ENCODE measurements around the gene CCL4. TPM values are rescaled to one million over a fixed set of nuclear protein-coding genes. Genes with fewer than 3 reads are reported as not detected.

Gene CCL4
- total RNA-seq, 4 donors from 2014 or later: 4.2 to 10.8 TPM; not detected in 2

GRCh38 chr17:36142806-36143205 lies 39.2 kb downstream of the CCL4 start:
- DNase-seq: no peak
- WGBS, 2 donors (ENCODE audit: low coverage in 1 of 2): 79 to 86% methylated on average over 8 of the region's 8 CpGs
- Histone ChIP-seq H3K4me3 (no peak overlapping the region), H3K27ac (peak overlapping the region in 3 of 4 donors; percentile 24 to 56 (median 48)), H3K9me3 (no peaks in the 10 kb centered on the region), H3K27me3 (no peaks in the 10 kb centered on the region), H3K4me1 (peaks cover 0 to 26% (median 10%) of the 10 kb centered on the region in 4 donors), H3K36me3 (no peaks in the 10 kb centered on the region)
- intact Hi-C loops (cut with DNase I; ENCODE audit: low total_unique reads) (loop anchor here (10.0 kb wide), 1 partner anchor 158 kb away; the partner anchor contains the start of genes CCL14 and CCL16), in situ Hi-C loops (cut with MboI; ENCODE audit: low pct_ligation_motif_present in 1 of 4, low pct_unique_long_range_greater_than_20kb in 1 of 4, low sequenced_read_pairs in 3 of 4) (loop anchor here in 3 of 4 donors (5.0 to 10.0 kb wide), 2 partner anchors 168 to 171 kb away; no protein-coding TSS in a partner anchor)
- TF ChIP-seq POLR2AphosphoS5 (IDR thresholded peaks at IDR 0.05): no peak
- TF ChIP-seq CTCF (IDR thresholded peaks at IDR 0.05): no peak
- TF ChIP-seq POLR2A (IDR thresholded peaks at IDR 0.05): no peak
- no peak for TF ChIP-seq EP300 (IDR thresholded peaks at IDR 0.05; ENCODE audit: low read depth)

GRCh38 chr17:36144014-36144413 lies 40.4 kb downstream of the CCL4 start:
- no peaks in the 10 kb centered on the region for H3K27me3 ChIP-seq
- in situ Hi-C loops (cut with MboI; ENCODE audit: low pct_ligation_motif_present in 1 of 4, low pct_unique_long_range_greater_than_20kb in 1 of 4, low sequenced_read_pairs in 3 of 4) (loop anchor here in 3 of 4 donors (5.0 to 10.0 kb wide), 2 partner anchors 169 to 172 kb away; no protein-coding TSS in a partner anchor), intact Hi-C loops (cut with DNase I; ENCODE audit: low total_unique reads) (loop anchor here (10.0 kb wide), 1 partner anchor 159 kb away; the partner anchor contains the start of genes CCL14 and CCL16)
- H3K4me3 ChIP-seq: no peak overlapping the region
- no peaks in the 10 kb centered on the region for H3K36me3 ChIP-seq
- no peak for DNase-seq
- H3K9me3 ChIP-seq: no peaks in the 10 kb centered on the region
- WGBS, 2 donors (ENCODE audit: low coverage in 1 of 2): 93% methylated on average over 2 of the region's 2 CpGs
- no peak for TF ChIP-seq POLR2A (IDR thresholded peaks at IDR 0.05)
- no peak for TF ChIP-seq POLR2AphosphoS5 (IDR thresholded peaks at IDR 0.05)
- TF ChIP-seq EP300 (IDR thresholded peaks at IDR 0.05; ENCODE audit: low read depth): no peak
- no peak for TF ChIP-seq CTCF (IDR thresholded peaks at IDR 0.05)
- no peak overlapping the region for H3K27ac ChIP-seq
- peaks cover 0 to 30% (median 10%) of the 10 kb centered on the region in 4 donors for H3K4me1 ChIP-seq

- in situ Hi-C loops (cut with MboI; ENCODE audit: low pct_ligation_motif_present in 1 of 4, low pct_unique_long_range_greater_than_20kb in 1 of 4, low sequenced_read_pairs in 3 of 4): loop anchor here (5.0 to 10.0 kb wide), 3 partner anchors 170 to 178 kb away; no protein-coding TSS in a partner anchor
- Histone ChIP-seq H3K9me3 (no peaks in the 10 kb centered on the region), H3K4me1 (peaks cover 0 to 30% (median 10%) of the 10 kb centered on the region in 4 donors), H3K36me3 (no peaks in the 10 kb centered on the region), H3K4me3 (no peak overlapping the region), H3K27ac (peak overlapping the region in 3 of 4 donors; percentile 2 to 43 (median 9)), H3K27me3 (no peaks in the 10 kb centered on the region)
- 66 to 68% methylated on average over 5 of the region's 5 CpGs for WGBS, 2 donors (ENCODE audit: low coverage in 1 of 2)
- intact Hi-C loops (cut with DNase I; ENCODE audit: low total_unique reads): loop anchor here (10.0 kb wide), 1 partner anchor 160 kb away; the partner anchor contains the start of genes CCL14 and CCL16
- no peak for DNase-seq
- TF ChIP-seq EP300 (IDR thresholded peaks at IDR 0.05; ENCODE audit: low read depth) (no peak), CTCF (IDR thresholded peaks at IDR 0.05) (no peak), POLR2AphosphoS5 (IDR thresholded peaks at IDR 0.05) (no peak), POLR2A (IDR thresholded peaks at IDR 0.05) (no peak)
These were observed 41.5 kb downstream of the CCL4 start for GRCh38 chr17:36144981-36145729.

GRCh38 chr17:36147601-36148000 lies 44.0 kb downstream of the CCL4 start:
- Histone ChIP-seq H3K27ac (no peak overlapping the region), H3K36me3 (no peaks in the 10 kb centered on the region), H3K27me3 (no peaks in the 10 kb centered on the region), H3K4me3 (no peak overlapping the region), H3K9me3 (no peaks in the 10 kb centered on the region), H3K4me1 (peaks cover 0 to 17% (median 4%) of the 10 kb centered on the region in 4 donors)
- intact Hi-C loops (cut with DNase I; ENCODE audit: low total_unique reads): loop anchor here (10.0 kb wide), 1 partner anchor 163 kb away; the partner anchor contains the start of genes CCL14 and CCL16
- TF ChIP-seq POLR2A (IDR thresholded peaks at IDR 0.05): no peak
- TF ChIP-seq CTCF (IDR thresholded peaks at IDR 0.05): no peak
- no peak for TF ChIP-seq POLR2AphosphoS5 (IDR thresholded peaks at IDR 0.05)
- TF ChIP-seq EP300 (IDR thresholded peaks at IDR 0.05; ENCODE audit: low read depth): no peak
- WGBS, 2 donors (ENCODE audit: low coverage in 1 of 2): 87 to 96% methylated on average over 3 of the region's 3 CpGs
- DNase-seq: no peak
- in situ Hi-C loops (cut with MboI; ENCODE audit: low pct_ligation_motif_present in 1 of 4, low pct_unique_long_range_greater_than_20kb in 1 of 4, low sequenced_read_pairs in 3 of 4): loop anchor here in 3 of 4 donors (5.0 to 10.0 kb wide), 2 partner anchors 173 to 180 kb away; no protein-coding TSS in a partner anchor
